Prostate gland (tissue), 2 donors: ENCODE measurements around the gene SOX18. TPM values are rescaled to one million over a fixed set of nuclear protein-coding genes. Genes with fewer than 3 reads are reported as not detected.

Source experiments
- DNase-seq: peaks from one replicate; pipeline ENCODE4 v3.0.0-alpha.2; 2019; ENCODE audit warnings: low spot score
- H3K27ac ChIP-seq, 2 donors: fragments of 200-600 bp; sonication (generic); 2 replicates each; pipeline ENCODE4 v1.5.1; 2017 to 2019
- H3K27me3 ChIP-seq: fragments of 200-600 bp; sonication (generic); replicated peaks from 2 replicates; pipeline ENCODE4 v1.5.1; 2019; ENCODE audit not compliant: insufficient read depth
- H3K36me3 ChIP-seq, 2 donors: fragments of 200-600 bp; sonication (generic); 1 replicate in 1 of 2; 2 replicates in 1 of 2; pipeline versions ENCODE4 v1.5.1 to v1.8.1; 2017 to 2019
- H3K4me1 ChIP-seq: fragments of 200-600 bp; sonication (generic); replicated peaks from 2 replicates; pipeline ENCODE4 v1.5.1; 2019
- H3K4me3 ChIP-seq, 2 donors: fragments of 200-600 bp; sonication (generic); 2 replicates each; pipeline ENCODE4 v1.5.1; 2017 to 2019
- H3K9me3 ChIP-seq: fragments of 200-600 bp; sonication (generic); 2 replicates; pipeline ENCODE4 v1.5.1; 2017
- POLR2A ChIP-seq: fragments of 450-650 bp; IDR thresholded peaks from one replicate; pipeline ENCODE4 v1.6.1; 2016; ENCODE audit warnings: antibody characterized with exemption, mild to moderate bottlenecking
- POLR2AphosphoS5 ChIP-seq: sonication (generic); formaldehyde crosslinking; IDR thresholded peaks from one replicate; pipeline ENCODE4 v1.6.1; 2017; ENCODE audit warnings: antibody characterized with exemption
- WGBS: methylation state at CpG from one replicate; pipeline ENCODE4 v1.1.5; 2018; 5-methylcytosine and 5-hydroxymethylcytosine counted together
- intact Hi-C: fragments of 100-400 bp; cut with DNase I; formaldehyde crosslinking; loops from one replicate; pipeline ENCODE4 v1.14.2; 2022
- total RNA-seq, 2 donors: library from RNA; depleted of rRNA; stranded (reverse); fragments of >200 nt; gene quantifications; one replicate each; pipeline ENCODE4 v1.1.0, GENCODE V29; 2016
- TF ChIP-seq, protein P1 (sequence below), 4 experiments: fragments of 200-600 bp in 2 of 4; fragments of 450-650 bp in 2 of 4; sonication (generic) in 2 of 4; IDR thresholded peaks; 1 replicate in 3 of 4; 2 replicates in 1 of 4; pipeline ENCODE4 v1.5.1; 2016 to 2019; ENCODE audit warnings: antibody characterized with exemption in 4 of 4, mild to moderate bottlenecking in 2 of 4, moderate library complexity in 2 of 4

Gene SOX18
- total RNA-seq, 2 donors from 2014 or later, result 4.7 to 12.8 TPM

DNA sequence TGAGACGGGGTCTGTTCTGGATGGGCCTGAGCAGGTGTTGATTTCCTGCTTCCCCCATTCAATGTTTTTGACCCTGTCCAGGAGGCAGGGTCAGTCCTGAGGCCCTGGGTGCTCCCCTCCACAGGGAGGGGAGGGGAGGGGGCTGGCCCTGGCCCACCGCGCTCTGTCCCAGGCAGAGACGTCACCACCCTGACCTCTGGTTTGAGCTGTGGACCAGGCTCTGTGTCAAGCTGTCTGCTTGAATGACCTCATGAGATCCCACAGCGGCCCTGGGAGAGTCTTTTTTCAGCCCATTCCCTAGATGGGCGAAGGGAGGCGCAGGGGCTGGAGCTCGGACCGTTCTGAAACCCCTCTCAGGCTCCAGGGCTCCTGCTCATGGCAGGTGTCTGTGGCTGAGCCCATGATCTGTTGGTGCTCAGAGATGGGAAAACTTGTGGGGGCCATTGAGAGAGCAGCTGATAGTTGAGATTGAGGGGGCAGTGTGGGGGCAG is 43.6 kb upstream of the SOX18 start:
- intact Hi-C loops, result no loop called here
- DNase-seq, result no peak
- H3K27me3 ChIP-seq, result no peaks in the 10 kb centered on the region
- TF ChIP-seq POLR2AphosphoS5, result no peak
- no peak for TF ChIP-seq POLR2A
- TF ChIP-seq, protein P1, sequence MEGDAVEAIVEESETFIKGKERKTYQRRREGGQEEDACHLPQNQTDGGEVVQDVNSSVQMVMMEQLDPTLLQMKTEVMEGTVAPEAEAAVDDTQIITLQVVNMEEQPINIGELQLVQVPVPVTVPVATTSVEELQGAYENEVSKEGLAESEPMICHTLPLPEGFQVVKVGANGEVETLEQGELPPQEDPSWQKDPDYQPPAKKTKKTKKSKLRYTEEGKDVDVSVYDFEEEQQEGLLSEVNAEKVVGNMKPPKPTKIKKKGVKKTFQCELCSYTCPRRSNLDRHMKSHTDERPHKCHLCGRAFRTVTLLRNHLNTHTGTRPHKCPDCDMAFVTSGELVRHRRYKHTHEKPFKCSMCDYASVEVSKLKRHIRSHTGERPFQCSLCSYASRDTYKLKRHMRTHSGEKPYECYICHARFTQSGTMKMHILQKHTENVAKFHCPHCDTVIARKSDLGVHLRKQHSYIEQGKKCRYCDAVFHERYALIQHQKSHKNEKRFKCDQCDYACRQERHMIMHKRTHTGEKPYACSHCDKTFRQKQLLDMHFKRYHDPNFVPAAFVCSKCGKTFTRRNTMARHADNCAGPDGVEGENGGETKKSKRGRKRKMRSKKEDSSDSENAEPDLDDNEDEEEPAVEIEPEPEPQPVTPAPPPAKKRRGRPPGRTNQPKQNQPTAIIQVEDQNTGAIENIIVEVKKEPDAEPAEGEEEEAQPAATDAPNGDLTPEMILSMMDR (IDR thresholded peaks at IDR 0.05), result no peak
- no peaks in the 10 kb centered on the region for H3K4me1 ChIP-seq
- 57% methylated on average over 9 of the region's 9 CpGs for WGBS
- H3K27ac ChIP-seq, result no peak overlapping the region
- no peak overlapping the region for H3K4me3 ChIP-seq
- no peaks in the 10 kb centered on the region for H3K9me3 ChIP-seq
- H3K36me3 ChIP-seq, result no peaks in the 10 kb centered on the region

DNA sequence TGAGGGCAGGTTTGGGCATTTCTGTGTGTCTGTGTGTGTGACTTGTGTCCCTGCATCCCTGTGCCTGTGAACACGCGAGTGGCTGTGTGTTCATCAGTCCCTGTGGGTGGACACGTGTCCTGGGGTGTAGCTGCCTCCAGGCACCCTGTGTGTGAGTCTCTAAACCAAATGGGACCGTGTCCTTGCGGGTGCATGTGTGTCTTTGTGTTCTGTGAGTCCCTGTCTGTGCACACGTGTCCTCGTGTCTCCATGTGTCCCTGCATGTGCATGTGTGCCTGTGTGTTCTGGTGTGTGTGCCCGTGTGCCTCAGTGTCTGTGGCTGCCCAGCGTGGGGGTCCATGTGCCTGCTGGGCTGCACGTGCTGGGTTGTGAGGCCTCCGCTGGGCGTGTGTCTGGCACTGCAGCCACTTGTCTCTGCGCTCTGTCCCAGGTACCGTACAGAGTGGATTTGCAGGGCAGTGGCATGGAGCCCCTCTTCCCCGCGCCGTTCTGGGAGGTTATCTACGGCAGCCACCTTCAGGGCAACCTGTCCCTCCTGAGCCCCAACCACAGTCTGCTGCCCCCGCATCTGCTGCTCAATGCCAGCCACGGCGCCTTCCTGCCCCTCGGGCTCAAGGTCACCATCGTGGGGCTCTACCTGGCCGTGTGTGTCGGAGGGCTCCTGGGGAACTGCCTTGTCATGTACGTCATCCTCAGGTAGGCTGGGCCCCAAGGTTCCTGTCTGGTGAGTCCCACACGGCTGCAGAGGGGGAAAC is 43.0 kb upstream of the SOX18 start:
- WGBS, result 40% methylated on average over 24 of the region's 27 CpGs
- intact Hi-C loops, result no loop called here
- Histone ChIP-seq H3K27ac (no peak overlapping the region), H3K9me3 (no peaks in the 10 kb centered on the region), H3K27me3 (no peaks in the 10 kb centered on the region), H3K4me3 (no peak overlapping the region), H3K36me3 (no peaks in the 10 kb centered on the region), H3K4me1 (no peaks in the 10 kb centered on the region)
- DNase-seq, result no peak
- TF ChIP-seq POLR2AphosphoS5 (no peak), POLR2A (no peak)
- TF ChIP-seq, protein P1 (IDR thresholded peaks at IDR 0.05), result no peak

DNA sequence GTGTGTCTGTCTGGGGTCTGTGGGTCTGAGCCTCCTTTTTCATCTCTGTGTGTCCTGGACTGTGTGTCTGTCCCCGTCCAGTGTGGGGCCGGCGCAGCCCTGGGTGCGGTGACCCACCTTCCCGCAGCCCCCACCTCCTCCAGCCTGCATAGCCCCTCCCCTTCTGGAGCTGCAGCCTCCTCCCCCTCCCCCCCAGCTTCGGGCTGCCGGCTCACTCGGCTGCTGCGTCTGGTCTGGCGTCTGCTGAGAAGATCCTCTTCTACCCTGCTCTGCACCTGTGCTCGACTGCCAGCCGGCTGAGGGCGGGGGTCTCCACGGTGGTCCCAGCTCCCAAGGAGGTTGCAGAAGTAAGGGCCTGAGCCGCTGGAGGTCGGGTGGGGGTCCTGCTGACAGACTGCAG is 42.3 kb upstream of the SOX18 start:
- intact Hi-C loops, result no loop called here
- H3K9me3 ChIP-seq, result no peaks in the 10 kb centered on the region
- no peaks in the 10 kb centered on the region for H3K36me3 ChIP-seq
- no peak for DNase-seq
- no peaks in the 10 kb centered on the region for H3K27me3 ChIP-seq
- no peak overlapping the region for H3K4me3 ChIP-seq
- H3K4me1 ChIP-seq, result no peaks in the 10 kb centered on the region
- WGBS, result 21% methylated on average over 16 of the region's 16 CpGs
- TF ChIP-seq, protein P1 (IDR thresholded peaks at IDR 0.05), result no peak
- H3K27ac ChIP-seq, result no peak overlapping the region

DNA sequence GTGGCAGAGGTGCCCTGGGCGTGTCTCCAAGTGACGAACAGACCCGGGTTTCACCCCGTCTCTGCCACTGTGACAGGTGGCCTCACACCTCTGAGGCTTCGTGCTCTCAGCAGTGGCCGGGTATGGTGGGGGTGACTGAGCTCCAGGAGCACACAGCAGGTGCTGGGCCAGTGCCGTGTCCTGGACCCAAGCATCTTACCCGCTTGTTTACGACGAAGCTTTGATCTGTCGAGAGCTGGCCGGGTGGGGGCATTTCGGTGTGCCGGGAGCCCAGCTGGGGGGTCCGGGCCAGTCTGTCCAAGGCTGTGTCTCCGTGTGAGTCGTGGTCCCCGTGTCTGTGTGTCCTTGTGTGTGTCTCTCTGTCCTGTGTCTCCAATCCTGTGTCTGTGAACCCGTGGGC is 41.9 kb upstream of the SOX18 start:
- no peaks in the 10 kb centered on the region for H3K9me3 ChIP-seq
- 77% methylated on average over 19 of the region's 19 CpGs for WGBS

More for the DNA sequence above, 41.9 kb upstream of the SOX18 start:
- DNase-seq, result no peak
- no peak overlapping the region for H3K4me3 ChIP-seq
- no peak overlapping the region for H3K27ac ChIP-seq
- intact Hi-C loops, result no loop called here
- no peaks in the 10 kb centered on the region for H3K4me1 ChIP-seq
- no peak for TF ChIP-seq POLR2AphosphoS5
- TF ChIP-seq, protein P1 (IDR thresholded peaks at IDR 0.05), result no peak
- TF ChIP-seq POLR2A, result no peak
- no peaks in the 10 kb centered on the region for H3K36me3 ChIP-seq
- no peaks in the 10 kb centered on the region for H3K27me3 ChIP-seq
